ENCODE results near the gene PLA2G15. TPM values are rescaled to one million over a fixed set of nuclear protein-coding genes. Genes with fewer than 3 reads are reported as not detected.
A peak's percentile ranks its signal among the peaks of the same experiment; 100 is the strongest.

The PLA2G15 gene
- total and polyA plus RNA-seq, 2 of the 13 experiments (the other 11 are each of a cell fraction or from before 2014, with no cell fraction given): 14.4 to 23.7 TPM

GRCh38 chr16:68237243-68238028, 7.7 kb upstream of the PLA2G15 start (continued):
- TF ChIP-seq MYNN (CRISPR knock-in tag; IDR thresholded peaks at IDR 0.05; ENCODE audit: low read depth): peak; percentile 42; the same call in 1 of the 2 replicates
- TF ChIP-seq ZNF235 (CRISPR knock-in tag; IDR thresholded peaks at IDR 0.05; ENCODE audit: borderline replicate concordance): no peak
- TF ChIP-seq SNAPC2 (CRISPR knock-in tag; IDR thresholded peaks at IDR 0.05): no peak
- TF ChIP-seq ZBTB40 (IDR thresholded peaks at IDR 0.05): no peak
- no peak; the same call in 1 of the 2 replicates for TF ChIP-seq ZBTB40 (CRISPR knock-in tag; IDR thresholded peaks at IDR 0.05)
- no peak; the same call in none of the 2 replicates for TF ChIP-seq CEBPG (CRISPR knock-in tag; IDR thresholded peaks at IDR 0.05)
- no peak for TF ChIP-seq SP1 (IDR thresholded peaks at IDR 0.05)
- peak; percentile 91 for TF ChIP-seq SP1 (CRISPR knock-in tag; IDR thresholded peaks at IDR 0.05)
- no peak for TF ChIP-seq ZNF570 (CRISPR knock-in tag; IDR thresholded peaks at IDR 0.05; ENCODE audit: borderline replicate concordance)
- no peak for TF ChIP-seq CENPBD1 (CRISPR knock-in tag; IDR thresholded peaks at IDR 0.05; ENCODE audit: borderline replicate concordance, low read depth)
- no peak for TF ChIP-seq SRSF9 (IDR thresholded peaks at IDR 0.05; ENCODE audit: borderline replicate concordance, insufficient read depth, low read depth, low read length, poor library complexity, severe bottlenecking)
- TF ChIP-seq ZNF512 (CRISPR knock-in tag; IDR thresholded peaks at IDR 0.05): no peak
- TF ChIP-seq SSRP1 (CRISPR knock-in tag; IDR thresholded peaks at IDR 0.05): no peak; the same call in 1 of the 2 replicates
- TF ChIP-seq MEIS1 (CRISPR knock-in tag; IDR thresholded peaks at IDR 0.05; ENCODE audit: borderline replicate concordance): peak; percentile 72; the same call in 1 of the 2 replicates
- TF ChIP-seq ZNF672 (CRISPR knock-in tag; IDR thresholded peaks at IDR 0.05): no peak
- TF ChIP-seq POLR2G (IDR thresholded peaks at IDR 0.05; ENCODE audit: low read depth, low read length): peak; percentile 88
- no peak for TF ChIP-seq ARID2 (CRISPR knock-in tag; IDR thresholded peaks at IDR 0.05; ENCODE audit: borderline replicate concordance)
- peak; percentile 94 for TF ChIP-seq ZC3H13 (CRISPR knock-in tag; IDR thresholded peaks at IDR 0.05)
- TF ChIP-seq ZNF572 (CRISPR knock-in tag; IDR thresholded peaks at IDR 0.05): peak; percentile 82; the same call in 1 of the 2 replicates
- peak; percentile 94 for TF ChIP-seq GABPB1 (CRISPR knock-in tag; IDR thresholded peaks at IDR 0.05)

Measured in HepG2 (cell line).